Astrocyte (in vitro differentiated cells and primary cell): ENCODE results near the gene PTPRM. TPM values are rescaled to one million over a fixed set of nuclear protein-coding genes. Genes with fewer than 3 reads are reported as not detected.

Source experiments
- DNase-seq: peaks from one replicate; pipeline ENCODE4 v3.0.0-alpha.2; 2010; ENCODE audit warnings: low read depth
- FAIRE-seq: peaks from 2 replicates; lab custom pipeline; 2011; peaks lifted over from hg19 to GRCh38; lab: Jason Lieb, UNC
- H2AFZ ChIP-seq: 2 replicates; pipeline ENCODE4 v1.6.0; 2012; ENCODE audit warnings: low read depth, low read length, inconsistent platforms
- H3K27ac ChIP-seq: 2 replicates; pipeline ENCODE4 v1.5.1; 2011; ENCODE audit warnings: low read depth, low read length, inconsistent platforms
- H3K27me3 ChIP-seq: 2 replicates; pipeline ENCODE4 v1.6.0; 2011; ENCODE audit warnings: low read length, inconsistent platforms; ENCODE audit not compliant: insufficient read depth
- H3K36me3 ChIP-seq: 2 replicates; pipeline ENCODE4 v1.5.1; 2011; ENCODE audit warnings: low read length, inconsistent platforms; ENCODE audit not compliant: insufficient read depth
- H3K4me1 ChIP-seq: 2 replicates; pipeline ENCODE4 v1.5.1; 2011; ENCODE audit warnings: low read length, inconsistent platforms; ENCODE audit not compliant: insufficient read depth
- H3K4me2 ChIP-seq: 2 replicates; pipeline ENCODE4 v1.6.0; 2012; ENCODE audit warnings: low read length, inconsistent platforms
- H3K4me3 ChIP-seq: 2 replicates; pipeline ENCODE4 v1.5.1; 2011; ENCODE audit warnings: low read depth, mild to moderate bottlenecking, low read length, inconsistent platforms; ENCODE audit not compliant: insufficient read depth
- H3K79me2 ChIP-seq: 2 replicates; pipeline ENCODE4 v1.6.0; 2012; ENCODE audit warnings: mild to moderate bottlenecking, low read length, inconsistent platforms; ENCODE audit not compliant: insufficient read depth
- H3K9ac ChIP-seq: 2 replicates; pipeline ENCODE4 v1.6.0; 2012; ENCODE audit warnings: mild to moderate bottlenecking, low read length, inconsistent platforms
- H3K9me3 ChIP-seq: 2 replicates; pipeline ENCODE4 v1.5.1; 2012; ENCODE audit warnings: low read depth, mild to moderate bottlenecking, low read length, inconsistent platforms; ENCODE audit not compliant: insufficient read depth
- H4K20me1 ChIP-seq: 2 replicates; pipeline ENCODE4 v1.6.0; 2012; ENCODE audit warnings: low read length, inconsistent platforms; ENCODE audit not compliant: insufficient read depth
- H3K27ac Mint-ChIP-seq: one replicate; pipeline ENCODE4 v1.8.0; 2021; ENCODE audit warnings: mild to moderate bottlenecking, mixed read lengths; ENCODE audit not compliant: unreplicated experiment
- H3K27me3 Mint-ChIP-seq: one replicate; pipeline ENCODE4 v1.8.0; 2021; ENCODE audit warnings: low read depth, mixed read lengths; ENCODE audit not compliant: unreplicated experiment
- H3K36me3 Mint-ChIP-seq: one replicate; pipeline ENCODE4 v1.8.0; 2021; ENCODE audit warnings: low read depth, mixed read lengths; ENCODE audit not compliant: unreplicated experiment
- H3K4me1 Mint-ChIP-seq: one replicate; pipeline ENCODE4 v1.8.0; 2021; ENCODE audit warnings: low read depth, mixed read lengths; ENCODE audit not compliant: unreplicated experiment
- H3K4me3 Mint-ChIP-seq: one replicate; pipeline ENCODE4 v1.8.0; 2021; ENCODE audit warnings: mild to moderate bottlenecking, moderate library complexity, mixed read lengths; ENCODE audit not compliant: unreplicated experiment
- H3K9me3 Mint-ChIP-seq: one replicate; pipeline ENCODE4 v1.8.0; 2021; ENCODE audit warnings: mild to moderate bottlenecking, mixed read lengths; ENCODE audit not compliant: unreplicated experiment
- CTCF ChIP-seq: IDR thresholded peaks from 2 replicates; pipeline ENCODE4 v1.5.1; 2011; ENCODE audit warnings: low read depth, mild to moderate bottlenecking, inconsistent platforms, low read length, moderate library complexity; ENCODE audit not compliant: insufficient read depth
- EZH2 ChIP-seq: IDR thresholded peaks from 2 replicates; pipeline ENCODE4 v1.6.1; 2012; ENCODE audit warnings: mild to moderate bottlenecking, low read length, inconsistent platforms; ENCODE audit not compliant: insufficient read depth
- total RNA-seq: library from RNA; stranded (reverse); gene quantifications from 2 replicates; pipeline ENCODE4 v1.2.1, GENCODE V29; 2021

PTPRM gene
- total RNA-seq, 1 donor from 2014 or later, result 59.6 TPM

- FAIRE-seq (no peak), DNase-seq (no peak)
- no peaks in the 10 kb centered on the region for H4K20me1 ChIP-seq
- Mint-ChIP-seq H3K27me3 (no peaks in the 10 kb centered on the region), H3K4me1 (peaks cover 2% of the 10 kb centered on the region), H3K4me3 (no peak overlapping the region), H3K36me3 (no peaks in the 10 kb centered on the region), H3K27ac (no peak overlapping the region), H3K9me3 (no peaks in the 10 kb centered on the region)
- no peaks in the 10 kb centered on the region for H3K9me3 ChIP-seq
- no peaks in the 10 kb centered on the region for H3K36me3 ChIP-seq
- no peak overlapping the region for H3K27ac ChIP-seq
- no peak overlapping the region for H3K4me2 ChIP-seq
- H3K79me2 ChIP-seq, result no peaks in the 10 kb centered on the region
- no peaks in the 10 kb centered on the region for H3K27me3 ChIP-seq
- TF ChIP-seq CTCF (no peak), EZH2 (no peak)
- no peak overlapping the region for H3K4me3 ChIP-seq
- H3K4me1 ChIP-seq, result no peaks in the 10 kb centered on the region
- H2AFZ ChIP-seq, result no peak overlapping the region
- no peak overlapping the region for H3K9ac ChIP-seq
Observed at GRCh38 chr18:8276406-8276805, 709.3 kb downstream of the PTPRM start.

- H3K9me3 ChIP-seq, result no peaks in the 10 kb centered on the region
- no peak for TF ChIP-seq EZH2
- TF ChIP-seq CTCF, result no peak
- no peak overlapping the region for H3K4me3 Mint-ChIP-seq
- no peak overlapping the region for H3K4me2 ChIP-seq
- no peaks in the 10 kb centered on the region for H3K27me3 ChIP-seq
- H3K9me3 Mint-ChIP-seq, result no peaks in the 10 kb centered on the region
- H3K4me1 ChIP-seq, result no peaks in the 10 kb centered on the region
- H2AFZ ChIP-seq, result no peak overlapping the region
- no peak overlapping the region for H3K4me3 ChIP-seq
- H3K27ac Mint-ChIP-seq, result no peak overlapping the region
- no peak overlapping the region for H3K9ac ChIP-seq
- DNase-seq (no peak), FAIRE-seq (no peak)
- no peaks in the 10 kb centered on the region for H3K27me3 Mint-ChIP-seq
- no peaks in the 10 kb centered on the region for H3K36me3 ChIP-seq
- H4K20me1 ChIP-seq, result no peaks in the 10 kb centered on the region
- H3K79me2 ChIP-seq, result no peaks in the 10 kb centered on the region
- no peak overlapping the region for H3K27ac ChIP-seq
- H3K4me1 Mint-ChIP-seq, result peaks cover 2% of the 10 kb centered on the region
- no peaks in the 10 kb centered on the region for H3K36me3 Mint-ChIP-seq
Observed at GRCh38 chr18:8277270-8277669, 710.2 kb downstream of the PTPRM start.

GRCh38 chr18:8279346-8279745 lies 712.2 kb downstream of the PTPRM start:
- H3K4me1 ChIP-seq, result no peaks in the 10 kb centered on the region
- no peaks in the 10 kb centered on the region for H3K27me3 Mint-ChIP-seq
- TF ChIP-seq CTCF, result no peak
- TF ChIP-seq EZH2, result no peak
- H3K79me2 ChIP-seq, result no peaks in the 10 kb centered on the region
- no peaks in the 10 kb centered on the region for H4K20me1 ChIP-seq
- no peak overlapping the region for H3K4me2 ChIP-seq
- no peaks in the 10 kb centered on the region for H3K9me3 ChIP-seq
- H3K36me3 ChIP-seq, result no peaks in the 10 kb centered on the region
- H3K4me1 Mint-ChIP-seq, result peaks cover 2% of the 10 kb centered on the region
- no peak overlapping the region for H2AFZ ChIP-seq
- H3K4me3 ChIP-seq, result no peak overlapping the region
- H3K9me3 Mint-ChIP-seq, result no peaks in the 10 kb centered on the region
- no peak overlapping the region for H3K9ac ChIP-seq
- DNase-seq (no peak), FAIRE-seq (no peak)
- H3K36me3 Mint-ChIP-seq, result no peaks in the 10 kb centered on the region
- H3K27ac ChIP-seq, result no peak overlapping the region
- no peaks in the 10 kb centered on the region for H3K27me3 ChIP-seq
- no peak overlapping the region for H3K27ac Mint-ChIP-seq
- H3K4me3 Mint-ChIP-seq, result no peak overlapping the region
